GM23338 (cell line): ENCODE measurements around the gene HIVEP3. TPM values are rescaled to one million over a fixed set of nuclear protein-coding genes. Genes with fewer than 3 reads are reported as not detected.

Source experiments
- ATAC-seq: fragments of 200-7000 bp; cut with Tn5 transposase; 3 replicates; pipeline ENCODE4 v1.9.1; 2020
- DNase-seq: peaks from one replicate; pipeline ENCODE4 v3.0.0-alpha.2; 2015; ENCODE audit warnings: low spot score
- H2AFZ ChIP-seq: fragments of 200-600 bp; sonication (generic); 2 replicates; pipeline ENCODE4 v1.8.0; 2016; ENCODE audit warnings: antibody characterized with exemption, mild to moderate bottlenecking, moderate library complexity
- H3F3A ChIP-seq: fragments of 200-600 bp; sonication (generic); replicated peaks from 2 replicates; pipeline ENCODE4 v1.8.0; 2017; ENCODE audit warnings: antibody characterized with exemption, mixed run types, low read depth
- H3K27ac ChIP-seq: fragments of 200-600 bp; sonication (generic); 2 replicates; pipeline ENCODE4 v1.6.1; 2016; ENCODE audit warnings: low read depth
- H3K27me3 ChIP-seq: fragments of 200-600 bp; sonication (generic); 2 replicates; pipeline ENCODE4 v1.8.0; 2016; ENCODE audit warnings: mild to moderate bottlenecking, mixed run types, moderate library complexity; ENCODE audit not compliant: insufficient read depth
- H3K36me3 ChIP-seq: fragments of 200-600 bp; sonication (generic); 2 replicates; pipeline ENCODE4 v1.8.0; 2016; ENCODE audit warnings: mild to moderate bottlenecking; ENCODE audit not compliant: insufficient read depth
- H3K4me1 ChIP-seq: fragments of 200-600 bp; sonication (generic); 2 replicates; pipeline ENCODE4 v1.8.0; 2016; ENCODE audit warnings: mild to moderate bottlenecking, moderate library complexity; ENCODE audit not compliant: insufficient read depth
- H3K4me2 ChIP-seq: fragments of 200-600 bp; sonication (generic); 2 replicates; pipeline ENCODE4 v1.7.1; 2017; ENCODE audit warnings: mixed run types
- H3K4me3 ChIP-seq: fragments of 200-600 bp; sonication (generic); 2 replicates; pipeline ENCODE4 v1.6.1; 2016; ENCODE audit warnings: mixed run types
- H3K79me2 ChIP-seq: fragments of 200-600 bp; sonication (generic); replicated peaks from 2 replicates; pipeline ENCODE4 v1.8.0; 2017; ENCODE audit warnings: mild to moderate bottlenecking; ENCODE audit not compliant: insufficient read depth
- H3K9me2 ChIP-seq: fragments of 200-600 bp; sonication (generic); 2 replicates; pipeline ENCODE4 v1.8.0; 2017; ENCODE audit not compliant: insufficient read depth
- H4K20me1 ChIP-seq: fragments of 200-600 bp; sonication (generic); replicated peaks from 2 replicates; pipeline ENCODE4 v1.8.0; 2017; ENCODE audit warnings: mild to moderate bottlenecking; ENCODE audit not compliant: insufficient read depth
- H3K27ac Mint-ChIP-seq: 2 replicates; pipeline ENCODE4 v1.8.0; 2020; ENCODE audit warnings: inconsistent platforms, mild to moderate bottlenecking, moderate library complexity, mixed read lengths
- H3K27me3 Mint-ChIP-seq: 3 replicates; pipeline ENCODE4 v1.8.0; 2022; ENCODE audit warnings: low read depth, mild to moderate bottlenecking, moderate library complexity, mixed read lengths, inconsistent platforms; ENCODE audit not compliant: insufficient read depth, poor library complexity
- H3K36me3 Mint-ChIP-seq: 3 replicates; pipeline ENCODE4 v1.8.0; 2021; ENCODE audit warnings: low read depth, mild to moderate bottlenecking, inconsistent platforms, moderate library complexity, mixed read lengths
- H3K4me1 Mint-ChIP-seq: 3 replicates; pipeline ENCODE4 v1.8.0; 2020; ENCODE audit warnings: mild to moderate bottlenecking, inconsistent platforms, mixed read lengths
- H3K4me3 Mint-ChIP-seq: 3 replicates; pipeline ENCODE4 v1.8.0; 2021; ENCODE audit warnings: moderate library complexity, mild to moderate bottlenecking, inconsistent platforms, mixed read lengths
- H3K9me3 Mint-ChIP-seq: 3 replicates; pipeline ENCODE4 v1.8.0; 2020; ENCODE audit warnings: moderate library complexity, mild to moderate bottlenecking, inconsistent platforms, mixed read lengths
- CREB1 ChIP-seq: fragments of 250-450 bp; sonication (Bioruptor Pico); IDR thresholded peaks from 2 replicates; pipeline ENCODE4 v1.5.0; 2020; ENCODE audit warnings: low read depth, mild to moderate bottlenecking, moderate library complexity
- CTCF ChIP-seq, 2 experiments: fragments of 200-600 bp in 1 of 2; sonication (generic) in 1 of 2; conservative IDR thresholded peaks; 2 replicates each; pipeline versions ENCODE4 v1.5.1 to v1.6.1; 2016 to 2017; ENCODE audit warnings: antibody characterized with exemption in 2 of 2, low read depth in 2 of 2, mild to moderate bottlenecking in 2 of 2, moderate library complexity in 1 of 2
- ETS1 ChIP-seq: IDR thresholded peaks from 2 replicates; pipeline ENCODE4 v1.6.1; 2016; ENCODE audit warnings: antibody characterized with exemption
- EZH2 ChIP-seq: fragments of 200-600 bp; sonication (generic); IDR thresholded peaks from one replicate; pipeline ENCODE4 v1.8.0; 2017; ENCODE audit warnings: antibody characterized with exemption, mild to moderate bottlenecking, low read depth; ENCODE audit not compliant: unreplicated experiment
- EZH2phosphoT487 ChIP-seq: fragments of 200-600 bp; sonication (generic); IDR thresholded peaks from one replicate; pipeline ENCODE4 v1.8.1; 2018; ENCODE audit warnings: antibody characterized with exemption; ENCODE audit not compliant: unreplicated experiment
- JUNB ChIP-seq: IDR thresholded peaks from one replicate; pipeline ENCODE4 v1.6.1; 2016; ENCODE audit warnings: antibody characterized with exemption; ENCODE audit not compliant: unreplicated experiment
- NANOG ChIP-seq: IDR thresholded peaks from 2 replicates; pipeline ENCODE4 v1.6.1; 2016; ENCODE audit warnings: antibody characterized with exemption, borderline replicate concordance
- POLR2AphosphoS5 ChIP-seq: IDR thresholded peaks from 2 replicates; pipeline ENCODE4 v1.6.1; 2016; ENCODE audit warnings: antibody characterized with exemption, low read depth
- REST ChIP-seq: IDR thresholded peaks from one replicate; pipeline ENCODE4 v1.6.1; 2018; ENCODE audit warnings: antibody characterized with exemption; ENCODE audit not compliant: unreplicated experiment
- STAT1 ChIP-seq: IDR thresholded peaks from one replicate; pipeline ENCODE4 v1.6.1; 2016; ENCODE audit warnings: antibody characterized with exemption; ENCODE audit not compliant: unreplicated experiment
- ZNF114 ChIP-seq: fragments of 250-450 bp; sonication (Bioruptor Pico); IDR thresholded peaks from 2 replicates; pipeline ENCODE4 v1.5.0; 2020; ENCODE audit warnings: mild to moderate bottlenecking, moderate library complexity
- ZNF331 ChIP-seq: fragments of 250-450 bp; sonication (Bioruptor Pico); IDR thresholded peaks from 2 replicates; pipeline ENCODE4 v1.5.0; 2020; ENCODE audit warnings: low read depth, mild to moderate bottlenecking, moderate library complexity
- ZNF462 ChIP-seq: fragments of 250-450 bp; sonication (Bioruptor Pico); IDR thresholded peaks from 2 replicates; pipeline ENCODE4 v1.5.0; 2020; ENCODE audit warnings: mild to moderate bottlenecking, moderate library complexity
- polyA plus RNA-seq: library from polyadenylated mRNA; unstranded; fragments of >200 nt; fragmentation: Nextera tagmentation; extraction: Ambion mirVana; gene quantifications from 2 replicates; pipeline ENCODE4 v1.2.1, GENCODE V29; 2016
- total RNA-seq: library from RNA; depleted of rRNA; stranded (reverse); fragments of >200 nt; shearing (Covaris generic); gene quantifications from 2 replicates; pipeline ENCODE4 v1.2.3, GENCODE V29; 2014

Gene HIVEP3
- total and polyA plus RNA-seq, 2 experiments from 2014 or later = 0.14 to 0.24 TPM

- no peaks in the 10 kb centered on the region for H3K36me3 Mint-ChIP-seq
- no peaks in the 10 kb centered on the region for H3K79me2 ChIP-seq
- no peak overlapping the region for H3K4me2 ChIP-seq
These were observed 266.1 kb downstream of the HIVEP3 start for GRCh38 chr1:41652384-41653265.

More at GRCh38 chr1:41652384-41653265, 266.1 kb downstream of the HIVEP3 start:
- Histone ChIP-seq H3F3A (no peaks in the 10 kb centered on the region), H3K27me3 (no peaks in the 10 kb centered on the region), H3K4me1 (peaks cover 14% of the 10 kb centered on the region; the same call in 1 of the 2 replicates), H2AFZ (no peak overlapping the region), H3K9me2 (peaks cover 14% of the 10 kb centered on the region; the same call in 1 of the 2 replicates), H3K27ac (no peak overlapping the region), H3K36me3 (no peaks in the 10 kb centered on the region), H3K4me3 (no peak overlapping the region), H4K20me1 (no peaks in the 10 kb centered on the region)
- ATAC-seq (no peak), DNase-seq (no peak)
- Mint-ChIP-seq H3K27me3 (peaks cover 2% of the 10 kb centered on the region), H3K9me3 (no peaks in the 10 kb centered on the region), H3K4me3 (no peak overlapping the region), H3K4me1 (peaks cover 25% of the 10 kb centered on the region), H3K27ac (no peak overlapping the region)
- TF ChIP-seq CREB1 (CRISPR knock-in tag) = no peak
- TF ChIP-seq ZNF462 (CRISPR knock-in tag) = no peak
- no peak for TF ChIP-seq NANOG
- no peak for TF ChIP-seq CTCF (conservative IDR thresholded peaks at IDR 0.05; ENCODE audit: low read depth in 2 of 2)
- TF ChIP-seq REST = no peak
- TF ChIP-seq ZNF114 (CRISPR knock-in tag) = no peak
- no peak for TF ChIP-seq EZH2phosphoT487
- TF ChIP-seq ZNF331 (CRISPR knock-in tag) = no peak
- TF ChIP-seq EZH2 = no peak
- no peak for TF ChIP-seq POLR2AphosphoS5
- no peak for TF ChIP-seq ETS1
- TF ChIP-seq STAT1 = no peak
- no peak for TF ChIP-seq JUNB
